Activated T-helper 1 cell treated with anti-CD3 and anti-CD28 coated beads, Interleukin-2, amount 50 U/mL, for 16 hours (primary cell): ENCODE results near the gene DNAJC2.

Source experiments
- DNase-seq, 2 donors: peaks; one replicate each; pipeline ENCODE4 v3.0.0-alpha.2; 2020; ENCODE audit warnings: low read depth in 1 of 2, low spot score in 1 of 2

The DNAJC2 gene

GRCh38 chr7:103344453-103345149 is at the start of gene DNAJC2:
DNAJC2 (minus strand) TSS chr7:103344767; CDS start chr7:103344622, 145 bp downstream.
- peak; percentile 71 to 73 for DNase-seq

- DNase-seq = no peak
Observed at GRCh38 chr7:103391976-103392375, 47.4 kb upstream of the DNAJC2 start.

GRCh38 chr7:103391150-103391549 is 46.6 kb upstream of the DNAJC2 start:
- no peak for DNase-seq

GRCh38 chr7:103389263-103389662 is 44.7 kb upstream of the DNAJC2 start:
- no peak for DNase-seq

GRCh38 chr7:103388469-103389140 is 44.0 kb upstream of the DNAJC2 start:
- no peak for DNase-seq

- DNase-seq = no peak
Observed at GRCh38 chr7:103387242-103387641, 42.7 kb upstream of the DNAJC2 start.

- DNase-seq = no peak
Observed at GRCh38 chr7:103382032-103382402, 37.5 kb upstream of the DNAJC2 start.

GRCh38 chr7:103381280-103382031 is 36.9 kb upstream of the DNAJC2 start:
- DNase-seq = no peak

GRCh38 chr7:103380395-103381191 is 36.0 kb upstream of the DNAJC2 start:
- no peak for DNase-seq

GRCh38 chr7:103379270-103379975 is 34.9 kb upstream of the DNAJC2 start:
- DNase-seq = no peak

GRCh38 chr7:103373866-103374643 is 29.5 kb upstream of the DNAJC2 start:
- no peak for DNase-seq

GRCh38 chr7:103369432-103369831 is 24.9 kb upstream of the DNAJC2 start:
- DNase-seq = no peak

- no peak for DNase-seq
Observed at GRCh38 chr7:103349805-103350204, 5.2 kb upstream of the DNAJC2 start.

GRCh38 chr7:103348959-103349358 is 4.4 kb upstream of the DNAJC2 start:
- no peak for DNase-seq

- no peak for DNase-seq
Observed at GRCh38 chr7:103348452-103348851, 3.9 kb upstream of the DNAJC2 start.

- DNase-seq = peak; percentile 61 to 74
Observed at GRCh38 chr7:103347507-103348267, 3.1 kb upstream of the DNAJC2 start, which contains the start of gene PSMC2. PSMC2 (plus strand) TSS chr7:103347643; CDS start chr7:103347712, 69 bp downstream.

- DNase-seq = no peak
Observed at GRCh38 chr7:103346396-103346795, 1.8 kb upstream of the DNAJC2 start.

GRCh38 chr7:103343758-103344452 is 662 bp downstream of the DNAJC2 start:
- no peak for DNase-seq
